Right lobe of liver (tissue), 6 donors: ENCODE data around the gene DSEL. TPM values are rescaled to one million over a fixed set of nuclear protein-coding genes. Genes with fewer than 3 reads are reported as not detected.

ENCODE experiments used
- ATAC-seq, 4 donors: fragments of 200-7000 bp; cut with Tn5 transposase; one replicate each; pipeline ENCODE4 v1.9.1; 2020; ENCODE audit warnings: mild to moderate bottlenecking in 4 of 4, moderate library complexity in 4 of 4
- DNase-seq, 3 donors: peaks; one replicate each; pipeline ENCODE4 v3.0.0-alpha.2; 2020
- H3K27ac ChIP-seq, 3 donors: fragments of 200-600 bp; one replicate each; pipeline ENCODE4 v1.8.0; 2022
- H3K27me3 ChIP-seq, 2 donors: fragments of 200-600 bp; one replicate each; pipeline ENCODE4 v1.8.0; 2022
- H3K36me3 ChIP-seq, 4 donors: fragments of 200-600 bp; sonication (generic) in 1 of 4; one replicate each; pipeline versions ENCODE4 v1.5.1 to v1.8.0; 2017 to 2022; ENCODE audit warnings: control low read depth in 1 of 4
- H3K4me1 ChIP-seq, 4 donors: fragments of 200-600 bp; sonication (generic) in 1 of 4; one replicate each; pipeline versions ENCODE4 v1.5.1 to v1.8.0; 2017 to 2022; ENCODE audit warnings: control low read depth in 1 of 4
- H3K4me3 ChIP-seq, 3 donors: fragments of 200-600 bp; one replicate each; pipeline ENCODE4 v1.8.0; 2022
- H3K9me3 ChIP-seq, 4 donors: fragments of 200-600 bp; sonication (generic) in 1 of 4; one replicate each; pipeline versions ENCODE4 v1.5.1 to v1.8.0; 2017 to 2022; ENCODE audit warnings: control low read depth in 1 of 4
- POLR2A ChIP-seq: fragments of 450-650 bp; IDR thresholded peaks from one replicate; pipeline ENCODE4 v1.6.1; 2017; ENCODE audit warnings: antibody characterized with exemption, mild to moderate bottlenecking
- WGBS: methylation state at CpG from one replicate; pipeline ENCODE4 v1.1.6; 2018; ENCODE audit warnings: low coverage, low lambda C conversion rate; ENCODE audit not compliant: insufficient coverage; ENCODE audit errors: missing lambda C conversion rate; 5-methylcytosine and 5-hydroxymethylcytosine counted together
- intact Hi-C, 2 donors: fragments of 100-400 bp; cut with DNase I; formaldehyde crosslinking; loops; one replicate each; pipeline versions ENCODE4 v1.11.2 to v1.14.1; 2022
- total RNA-seq, 6 experiments: library from RNA; depleted of rRNA in 2 of 6; stranded (reverse); fragments of >200 nt in 2 of 6; fragmentation: NEBNext Ultra II Directional in 3 of 6; extraction: Animal tissue kit (Norgen Biotek cat#: 25700) in 3 of 6; gene quantifications; one replicate each; pipeline versions ENCODE4 v1.1.0 to v1.2.4, GENCODE V29; 2016 to 2023
- TF ChIP-seq, protein P1 (sequence below), 4 donors: fragments of 200-600 bp in 3 of 4; fragments of 450-650 bp in 1 of 4; IDR thresholded peaks; one replicate each; pipeline versions ENCODE4 v1.5.1 to v1.8.0; 2016 to 2022; ENCODE audit warnings: antibody characterized with exemption in 4 of 4, mild to moderate bottlenecking in 2 of 4
- donor health status: DM: no; HTN: yes; CAD: no.
- donor health status: DM: no; HTN: no; CAD: no.
- donor health status: DM: no; HTN: no; CAD: no.
- donor health status: DM: no; HTN: yes; CAD: no.
- donor health status: DM: no; HTN: yes; CAD: no.

Gene DSEL
- total RNA-seq, 6 experiments from 2014 or later = 2.1 to 6.2 (median 4.3) TPM

- intact Hi-C loops = no loop called here
- Histone ChIP-seq H3K36me3 (no peaks in the 10 kb centered on the region), H3K4me1 (peaks cover 0 to 5% (median 0%) of the 10 kb centered on the region in 4 donors), H3K4me3 (peak overlapping the region; percentile 79 to 89 (median 83)), H3K27ac (peak overlapping the region; percentile 63 to 89 (median 79)), H3K27me3 (no peaks in the 10 kb centered on the region), H3K9me3 (no peaks in the 10 kb centered on the region)
- no peak for TF ChIP-seq POLR2A
- TF ChIP-seq, protein P1, sequence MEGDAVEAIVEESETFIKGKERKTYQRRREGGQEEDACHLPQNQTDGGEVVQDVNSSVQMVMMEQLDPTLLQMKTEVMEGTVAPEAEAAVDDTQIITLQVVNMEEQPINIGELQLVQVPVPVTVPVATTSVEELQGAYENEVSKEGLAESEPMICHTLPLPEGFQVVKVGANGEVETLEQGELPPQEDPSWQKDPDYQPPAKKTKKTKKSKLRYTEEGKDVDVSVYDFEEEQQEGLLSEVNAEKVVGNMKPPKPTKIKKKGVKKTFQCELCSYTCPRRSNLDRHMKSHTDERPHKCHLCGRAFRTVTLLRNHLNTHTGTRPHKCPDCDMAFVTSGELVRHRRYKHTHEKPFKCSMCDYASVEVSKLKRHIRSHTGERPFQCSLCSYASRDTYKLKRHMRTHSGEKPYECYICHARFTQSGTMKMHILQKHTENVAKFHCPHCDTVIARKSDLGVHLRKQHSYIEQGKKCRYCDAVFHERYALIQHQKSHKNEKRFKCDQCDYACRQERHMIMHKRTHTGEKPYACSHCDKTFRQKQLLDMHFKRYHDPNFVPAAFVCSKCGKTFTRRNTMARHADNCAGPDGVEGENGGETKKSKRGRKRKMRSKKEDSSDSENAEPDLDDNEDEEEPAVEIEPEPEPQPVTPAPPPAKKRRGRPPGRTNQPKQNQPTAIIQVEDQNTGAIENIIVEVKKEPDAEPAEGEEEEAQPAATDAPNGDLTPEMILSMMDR (IDR thresholded peaks at IDR 0.05) = peak; percentile 73 to 78 (median 74)
- WGBS = 0% methylated on average over 9 of the region's 53 CpGs
- ATAC-seq (peak; percentile 79 to 81 (median 80)), DNase-seq (peak; percentile 92 to 93 (median 93))
Observed at GRCh38 chr18:67515942-67516538, 480 bp downstream of the DSEL start.

GRCh38 chr18:67514901-67515540, 1.5 kb downstream of the DSEL start:
- ATAC-seq (no peak), DNase-seq (no peak)
- H3K27ac ChIP-seq = no peak overlapping the region
- no peaks in the 10 kb centered on the region for H3K27me3 ChIP-seq
- 75% methylated on average over 6 of the region's 6 CpGs for WGBS
- H3K4me1 ChIP-seq = peaks cover 0 to 5% (median 0%) of the 10 kb centered on the region in 4 donors
- H3K4me3 ChIP-seq = peak overlapping the region in 2 of 3 donors; percentile 79 to 83
- H3K36me3 ChIP-seq = no peaks in the 10 kb centered on the region
- TF ChIP-seq, protein P1 (IDR thresholded peaks at IDR 0.05) = no peak
- no peak for TF ChIP-seq POLR2A
- intact Hi-C loops = no loop called here
- H3K9me3 ChIP-seq = no peaks in the 10 kb centered on the region

GRCh38 chr18:67514465-67514864, 2.1 kb downstream of the DSEL start:
- Histone ChIP-seq H3K27ac (no peak overlapping the region), H3K4me1 (peaks cover 0 to 5% (median 0%) of the 10 kb centered on the region in 4 donors), H3K4me3 (no peak overlapping the region), H3K27me3 (no peaks in the 10 kb centered on the region), H3K9me3 (no peaks in the 10 kb centered on the region), H3K36me3 (no peaks in the 10 kb centered on the region)
- WGBS = 56% methylated on average over 3 of the region's 3 CpGs
- DNase-seq = no peak
- no peak for ATAC-seq
- TF ChIP-seq, protein P1 (IDR thresholded peaks at IDR 0.05) = no peak
- no peak for TF ChIP-seq POLR2A
- intact Hi-C loops = no loop called here

DNA sequence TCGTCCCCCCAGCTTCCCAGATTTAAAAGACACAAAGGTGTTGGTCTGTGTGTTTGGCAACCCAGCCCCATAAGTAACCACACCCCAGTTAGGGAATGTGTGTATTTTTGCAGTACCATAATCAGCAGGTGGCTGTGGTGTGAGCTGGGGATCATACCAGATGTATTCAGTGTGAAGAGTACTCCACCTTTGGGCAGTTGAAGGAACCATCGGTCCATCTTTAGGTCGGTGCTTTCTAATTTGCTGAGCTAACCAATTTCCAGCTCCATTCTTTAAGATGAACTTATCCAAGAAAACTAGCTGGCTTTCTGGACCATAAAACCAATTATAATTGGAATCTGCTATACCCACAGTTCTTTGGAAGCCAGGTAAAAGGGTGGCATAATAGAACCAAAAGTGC, 3.2 kb downstream of the DSEL start:
- ATAC-seq (no peak), DNase-seq (no peak)
- intact Hi-C loops = no loop called here
- Histone ChIP-seq H3K36me3 (no peaks in the 10 kb centered on the region), H3K4me3 (no peak overlapping the region), H3K9me3 (no peaks in the 10 kb centered on the region), H3K27me3 (no peaks in the 10 kb centered on the region), H3K27ac (no peak overlapping the region), H3K4me1 (peaks cover 0 to 5% (median 0%) of the 10 kb centered on the region in 4 donors)
- TF ChIP-seq POLR2A = no peak
- TF ChIP-seq, protein P1 (IDR thresholded peaks at IDR 0.05) = no peak
- WGBS = 90% methylated on average over 2 of the region's 3 CpGs
